ENCODE results near the gene MEIS2. TPM values are rescaled to one million over a fixed set of nuclear protein-coding genes. Genes with fewer than 3 reads are reported as not detected.

The MEIS2 gene
- total RNA-seq, 1 donor, result 17.7 TPM

- Histone ChIP-seq H3K4me1 (ENCODE audit: insufficient read depth, low read length) (peaks cover 14% of the 10 kb centered on the region), H3K4me2 (ENCODE audit: insufficient read depth, low read length) (no peak overlapping the region), H3K27me3 (ENCODE audit: insufficient read depth, low read length) (no peaks in the 10 kb centered on the region), H3K9me3 (ENCODE audit: low read depth, low read length) (no peaks in the 10 kb centered on the region), H3K27ac (ENCODE audit: low read depth, low read length) (no peak overlapping the region), H3K4me3 (ENCODE audit: insufficient read depth, low read length) (no peak overlapping the region), H3K79me2 (ENCODE audit: insufficient read depth, low read length) (no peaks in the 10 kb centered on the region), H2AFZ (ENCODE audit: low read length) (no peak overlapping the region), H4K20me1 (ENCODE audit: insufficient read depth, low read length) (no peaks in the 10 kb centered on the region), H3K36me3 (ENCODE audit: insufficient read depth, low read length) (no peaks in the 10 kb centered on the region)
- DNase-seq (ENCODE audit: insufficient read length, low spot score, missing footprints), result no peak
- TF ChIP-seq CTCF (IDR thresholded peaks at IDR 0.05; ENCODE audit: extremely low read depth, low read depth, low read length), result no peak
Observed at GRCh38 chr15:36908991-36909390, 191.4 kb downstream of the MEIS2 start.

GRCh38 chr15:36907295-36907694 lies 193.1 kb downstream of the MEIS2 start:
- H3K9me3 ChIP-seq (ENCODE audit: low read depth, low read length), result no peaks in the 10 kb centered on the region
- H3K4me3 ChIP-seq (ENCODE audit: insufficient read depth, low read length), result no peak overlapping the region
- DNase-seq (ENCODE audit: insufficient read length, low spot score, missing footprints), result no peak
- H3K4me2 ChIP-seq (ENCODE audit: insufficient read depth, low read length), result no peak overlapping the region
- no peaks in the 10 kb centered on the region for H3K36me3 ChIP-seq (ENCODE audit: insufficient read depth, low read length)
- no peaks in the 10 kb centered on the region for H4K20me1 ChIP-seq (ENCODE audit: insufficient read depth, low read length)
- H2AFZ ChIP-seq (ENCODE audit: low read length), result no peak overlapping the region
- no peak for TF ChIP-seq CTCF (IDR thresholded peaks at IDR 0.05; ENCODE audit: extremely low read depth, low read depth, low read length)
- no peaks in the 10 kb centered on the region for H3K79me2 ChIP-seq (ENCODE audit: insufficient read depth, low read length)
- H3K27me3 ChIP-seq (ENCODE audit: insufficient read depth, low read length), result no peaks in the 10 kb centered on the region
- peaks cover 11% of the 10 kb centered on the region for H3K4me1 ChIP-seq (ENCODE audit: insufficient read depth, low read length)
- no peak overlapping the region for H3K27ac ChIP-seq (ENCODE audit: low read depth, low read length)

GRCh38 chr15:36905908-36906307 lies 194.4 kb downstream of the MEIS2 start:
- H3K36me3 ChIP-seq (ENCODE audit: insufficient read depth, low read length), result no peaks in the 10 kb centered on the region
- DNase-seq (ENCODE audit: insufficient read length, low spot score, missing footprints), result no peak
- H3K9me3 ChIP-seq (ENCODE audit: low read depth, low read length), result no peaks in the 10 kb centered on the region
- no peak overlapping the region for H3K4me2 ChIP-seq (ENCODE audit: insufficient read depth, low read length)
- H3K79me2 ChIP-seq (ENCODE audit: insufficient read depth, low read length), result no peaks in the 10 kb centered on the region
- H3K27me3 ChIP-seq (ENCODE audit: insufficient read depth, low read length), result no peaks in the 10 kb centered on the region
- H4K20me1 ChIP-seq (ENCODE audit: insufficient read depth, low read length), result no peaks in the 10 kb centered on the region
- no peak overlapping the region for H2AFZ ChIP-seq (ENCODE audit: low read length)
- no peak overlapping the region for H3K4me3 ChIP-seq (ENCODE audit: insufficient read depth, low read length)
- no peak for TF ChIP-seq CTCF (IDR thresholded peaks at IDR 0.05; ENCODE audit: extremely low read depth, low read depth, low read length)
- H3K27ac ChIP-seq (ENCODE audit: low read depth, low read length), result no peak overlapping the region
- no peaks in the 10 kb centered on the region for H3K4me1 ChIP-seq (ENCODE audit: insufficient read depth, low read length)

- no peaks in the 10 kb centered on the region for H3K4me1 ChIP-seq (ENCODE audit: insufficient read depth, low read length)
- H3K27ac ChIP-seq (ENCODE audit: low read depth, low read length), result no peak overlapping the region
- no peaks in the 10 kb centered on the region for H3K36me3 ChIP-seq (ENCODE audit: insufficient read depth, low read length)
- no peak overlapping the region for H3K4me3 ChIP-seq (ENCODE audit: insufficient read depth, low read length)
- no peaks in the 10 kb centered on the region for H3K9me3 ChIP-seq (ENCODE audit: low read depth, low read length)
- no peaks in the 10 kb centered on the region for H4K20me1 ChIP-seq (ENCODE audit: insufficient read depth, low read length)
- H3K79me2 ChIP-seq (ENCODE audit: insufficient read depth, low read length), result no peaks in the 10 kb centered on the region
- H3K4me2 ChIP-seq (ENCODE audit: insufficient read depth, low read length), result no peak overlapping the region
- DNase-seq (ENCODE audit: insufficient read length, low spot score, missing footprints), result no peak
- no peaks in the 10 kb centered on the region for H3K27me3 ChIP-seq (ENCODE audit: insufficient read depth, low read length)
- no peak overlapping the region for H2AFZ ChIP-seq (ENCODE audit: low read length)
- no peak for TF ChIP-seq CTCF (IDR thresholded peaks at IDR 0.05; ENCODE audit: extremely low read depth, low read depth, low read length)
Observed at GRCh38 chr15:36904715-36905114, 195.6 kb downstream of the MEIS2 start.
